ENCODE measurements around the gene RPL21.

The RPL21 gene

GRCh38 chr13:27269114-27269665, 17.8 kb downstream of the RPL21 start:
- no peak for DNase-seq
- Histone ChIP-seq H3K36me3 (ENCODE audit: control insufficient read depth, insufficient read depth, low read length) (no peaks in the 10 kb centered on the region), H3K4me1 (ENCODE audit: control insufficient read depth, insufficient read depth, low read length, poor library complexity, severe bottlenecking) (peaks cover 6% of the 10 kb centered on the region), H3K9me3 (ENCODE audit: control insufficient read depth, low read length) (no peaks in the 10 kb centered on the region), H3K4me3 (ENCODE audit: insufficient read depth, low read depth, low read length, poor library complexity, severe bottlenecking) (no peak overlapping the region), H3K27me3 (replicated peaks; ENCODE audit: control insufficient read depth, insufficient read depth, low read length, poor library complexity, severe bottlenecking) (peaks cover 4% of the 10 kb centered on the region), H3K27ac (ENCODE audit: insufficient read depth, low read length, poor library complexity, severe bottlenecking) (no peak overlapping the region)

- peak; percentile 44 to 52 (median 44) for DNase-seq
- Histone ChIP-seq H3K36me3 (ENCODE audit: control insufficient read depth, insufficient read depth, low read length) (no peaks in the 10 kb centered on the region), H3K27me3 (replicated peaks; ENCODE audit: control insufficient read depth, insufficient read depth, low read length, poor library complexity, severe bottlenecking) (peaks cover 4% of the 10 kb centered on the region), H3K4me1 (ENCODE audit: control insufficient read depth, insufficient read depth, low read length, poor library complexity, severe bottlenecking) (peaks cover 6% of the 10 kb centered on the region), H3K9me3 (ENCODE audit: control insufficient read depth, low read length) (no peaks in the 10 kb centered on the region), H3K27ac (ENCODE audit: insufficient read depth, low read length, poor library complexity, severe bottlenecking) (peak within 1 kb of the TSS; percentile 61), H3K4me3 (ENCODE audit: insufficient read depth, low read depth, low read length, poor library complexity, severe bottlenecking) (peak within 1 kb of the TSS; percentile 92)
Observed at GRCh38 chr13:27270594-27271520, 19.5 kb downstream of the RPL21 start, which contains the start of gene RASL11A. TSS of gene RASL11A (plus strand) at chr13:27270830. CDS start at chr13:27270945, 115 bp downstream.

- H3K27ac ChIP-seq (ENCODE audit: insufficient read depth, low read length, poor library complexity, severe bottlenecking), result no peak overlapping the region
- H3K36me3 ChIP-seq (ENCODE audit: control insufficient read depth, insufficient read depth, low read length), result no peaks in the 10 kb centered on the region
- H3K4me1 ChIP-seq (ENCODE audit: control insufficient read depth, insufficient read depth, low read length, poor library complexity, severe bottlenecking), result peaks cover 6% of the 10 kb centered on the region
- DNase-seq, result no peak
- peaks cover 4% of the 10 kb centered on the region for H3K27me3 ChIP-seq (replicated peaks; ENCODE audit: control insufficient read depth, insufficient read depth, low read length, poor library complexity, severe bottlenecking)
- H3K4me3 ChIP-seq (ENCODE audit: insufficient read depth, low read depth, low read length, poor library complexity, severe bottlenecking), result peak overlapping the region; percentile 92
- no peaks in the 10 kb centered on the region for H3K9me3 ChIP-seq (ENCODE audit: control insufficient read depth, low read length)
Observed at GRCh38 chr13:27271570-27272096, 20.3 kb downstream of the RPL21 start.

- Histone ChIP-seq H3K9me3 (ENCODE audit: control insufficient read depth, low read length) (no peaks in the 10 kb centered on the region), H3K27me3 (replicated peaks; ENCODE audit: control insufficient read depth, insufficient read depth, low read length, poor library complexity, severe bottlenecking) (peaks cover 4% of the 10 kb centered on the region), H3K36me3 (ENCODE audit: control insufficient read depth, insufficient read depth, low read length) (no peaks in the 10 kb centered on the region), H3K27ac (ENCODE audit: insufficient read depth, low read length, poor library complexity, severe bottlenecking) (no peak overlapping the region), H3K4me3 (ENCODE audit: insufficient read depth, low read depth, low read length, poor library complexity, severe bottlenecking) (no peak overlapping the region), H3K4me1 (ENCODE audit: control insufficient read depth, insufficient read depth, low read length, poor library complexity, severe bottlenecking) (peaks cover 6% of the 10 kb centered on the region)
- DNase-seq, result no peak
Observed at GRCh38 chr13:27273658-27274425, 22.5 kb downstream of the RPL21 start.

- peaks cover 6% of the 10 kb centered on the region for H3K4me1 ChIP-seq (ENCODE audit: control insufficient read depth, insufficient read depth, low read length, poor library complexity, severe bottlenecking)
- H3K9me3 ChIP-seq (ENCODE audit: control insufficient read depth, low read length), result no peaks in the 10 kb centered on the region
- H3K4me3 ChIP-seq (ENCODE audit: insufficient read depth, low read depth, low read length, poor library complexity, severe bottlenecking), result no peak overlapping the region
- no peaks in the 10 kb centered on the region for H3K36me3 ChIP-seq (ENCODE audit: control insufficient read depth, insufficient read depth, low read length)
- peaks cover 4% of the 10 kb centered on the region for H3K27me3 ChIP-seq (replicated peaks; ENCODE audit: control insufficient read depth, insufficient read depth, low read length, poor library complexity, severe bottlenecking)
- DNase-seq, result no peak
- no peak overlapping the region for H3K27ac ChIP-seq (ENCODE audit: insufficient read depth, low read length, poor library complexity, severe bottlenecking)
Observed at GRCh38 chr13:27274631-27275030, 23.3 kb downstream of the RPL21 start.

- peaks cover 5% of the 10 kb centered on the region for H3K4me1 ChIP-seq (ENCODE audit: control insufficient read depth, insufficient read depth, low read length, poor library complexity, severe bottlenecking)
- no peak overlapping the region for H3K4me3 ChIP-seq (ENCODE audit: insufficient read depth, low read depth, low read length, poor library complexity, severe bottlenecking)
- H3K27me3 ChIP-seq (replicated peaks; ENCODE audit: control insufficient read depth, insufficient read depth, low read length, poor library complexity, severe bottlenecking), result peaks cover 4% of the 10 kb centered on the region
- no peaks in the 10 kb centered on the region for H3K36me3 ChIP-seq (ENCODE audit: control insufficient read depth, insufficient read depth, low read length)
- H3K27ac ChIP-seq (ENCODE audit: insufficient read depth, low read length, poor library complexity, severe bottlenecking), result no peak overlapping the region
- DNase-seq, result no peak
- H3K9me3 ChIP-seq (ENCODE audit: control insufficient read depth, low read length), result no peaks in the 10 kb centered on the region
Observed at GRCh38 chr13:27276188-27276587, 24.8 kb downstream of the RPL21 start.

- no peak for DNase-seq
- Histone ChIP-seq H3K9me3 (ENCODE audit: control insufficient read depth, low read length) (no peaks in the 10 kb centered on the region), H3K27ac (ENCODE audit: insufficient read depth, low read length, poor library complexity, severe bottlenecking) (no peak overlapping the region), H3K27me3 (replicated peaks; ENCODE audit: control insufficient read depth, insufficient read depth, low read length, poor library complexity, severe bottlenecking) (no peaks in the 10 kb centered on the region), H3K36me3 (ENCODE audit: control insufficient read depth, insufficient read depth, low read length) (no peaks in the 10 kb centered on the region), H3K4me1 (ENCODE audit: control insufficient read depth, insufficient read depth, low read length, poor library complexity, severe bottlenecking) (no peaks in the 10 kb centered on the region), H3K4me3 (ENCODE audit: insufficient read depth, low read depth, low read length, poor library complexity, severe bottlenecking) (no peak overlapping the region)
Observed at GRCh38 chr13:27279506-27279905, 28.1 kb downstream of the RPL21 start.

- no peaks in the 10 kb centered on the region for H3K36me3 ChIP-seq (ENCODE audit: control insufficient read depth, insufficient read depth, low read length)
- H3K9me3 ChIP-seq (ENCODE audit: control insufficient read depth, low read length), result no peaks in the 10 kb centered on the region
- DNase-seq, result no peak
- no peaks in the 10 kb centered on the region for H3K27me3 ChIP-seq (replicated peaks; ENCODE audit: control insufficient read depth, insufficient read depth, low read length, poor library complexity, severe bottlenecking)
- no peak overlapping the region for H3K27ac ChIP-seq (ENCODE audit: insufficient read depth, low read length, poor library complexity, severe bottlenecking)
- no peaks in the 10 kb centered on the region for H3K4me1 ChIP-seq (ENCODE audit: control insufficient read depth, insufficient read depth, low read length, poor library complexity, severe bottlenecking)
- no peak overlapping the region for H3K4me3 ChIP-seq (ENCODE audit: insufficient read depth, low read depth, low read length, poor library complexity, severe bottlenecking)
Observed at GRCh38 chr13:27280009-27280656, 28.8 kb downstream of the RPL21 start.

- H3K9me3 ChIP-seq (ENCODE audit: control insufficient read depth, low read length), result no peaks in the 10 kb centered on the region
- H3K36me3 ChIP-seq (ENCODE audit: control insufficient read depth, insufficient read depth, low read length), result no peaks in the 10 kb centered on the region
- no peak overlapping the region for H3K4me3 ChIP-seq (ENCODE audit: insufficient read depth, low read depth, low read length, poor library complexity, severe bottlenecking)
- no peaks in the 10 kb centered on the region for H3K27me3 ChIP-seq (replicated peaks; ENCODE audit: control insufficient read depth, insufficient read depth, low read length, poor library complexity, severe bottlenecking)
- H3K4me1 ChIP-seq (ENCODE audit: control insufficient read depth, insufficient read depth, low read length, poor library complexity, severe bottlenecking), result no peaks in the 10 kb centered on the region
- no peak for DNase-seq
- H3K27ac ChIP-seq (ENCODE audit: insufficient read depth, low read length, poor library complexity, severe bottlenecking), result no peak overlapping the region
Observed at GRCh38 chr13:27280841-27281240, 29.5 kb downstream of the RPL21 start.
